ENCODE measurements around the gene GPR152. TPM values are rescaled to one million over a fixed set of nuclear protein-coding genes. Genes with fewer than 3 reads are reported as not detected.

Gene GPR152
- total RNA-seq, 1 experiment from 2014 or later: not detected

DNA sequence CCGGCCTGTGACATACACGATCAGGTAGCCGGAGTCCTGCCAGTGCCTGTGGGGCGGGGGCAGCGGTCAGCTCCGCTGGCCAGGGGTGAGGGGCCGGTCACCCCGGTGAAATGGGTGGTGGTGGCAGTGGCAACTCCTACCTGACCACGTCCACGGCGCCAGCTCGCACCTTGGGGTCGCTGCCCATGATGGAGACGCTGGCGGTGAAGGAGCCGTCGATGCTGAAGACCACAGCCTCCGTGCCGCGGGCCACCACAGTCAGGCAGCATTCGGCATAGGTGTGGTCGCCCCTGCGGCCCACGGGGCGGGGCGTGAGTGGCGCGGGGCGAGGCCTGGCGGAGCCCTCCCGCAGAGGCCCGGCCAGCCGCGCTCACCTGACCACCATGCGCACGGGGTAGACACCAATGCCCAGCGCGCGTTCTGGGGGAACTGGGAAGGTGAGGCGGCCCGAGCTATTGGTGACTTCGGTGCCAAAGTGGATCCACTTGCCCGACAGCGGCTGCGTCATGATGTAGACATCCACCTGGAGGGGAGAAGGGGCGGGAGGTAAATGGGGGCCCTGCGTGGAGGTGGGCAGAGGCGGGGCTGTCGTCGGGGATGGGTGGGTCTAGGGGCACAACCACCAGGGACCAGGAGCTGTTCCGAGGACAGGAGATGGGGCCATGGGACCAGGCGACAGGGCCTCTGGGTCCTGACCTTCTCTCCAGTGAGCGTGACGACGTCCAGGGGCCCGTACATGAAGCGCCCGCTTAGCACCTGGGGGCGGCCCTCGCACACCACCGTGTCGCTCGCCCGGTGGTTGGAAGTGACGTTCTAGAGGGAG is 41.2 kb upstream of the GPR152 start:
- Histone ChIP-seq H4K20me1 (ENCODE audit: insufficient read depth) (no peaks in the 10 kb centered on the region), H3K27me3 (ENCODE audit: insufficient read depth, low read length) (no peaks in the 10 kb centered on the region), H3K27ac (ENCODE audit: low read depth, low read length) (no peak overlapping the region; the same call in 1 of the 2 replicates), H3K9ac (ENCODE audit: low read length) (no peak overlapping the region), H3K4me2 (ENCODE audit: low read length) (no peak overlapping the region), H3K4me3 (replicated peaks in 1 of 2; ENCODE audit: low read depth in 1 of 2, low read length in 2 of 2) (no peak overlapping the region), H2AFZ (ENCODE audit: low read depth, low read length, poor library complexity, severe bottlenecking) (no peak overlapping the region), H3K79me2 (ENCODE audit: insufficient read depth, low read length) (no peaks in the 10 kb centered on the region), H3K4me1 (ENCODE audit: control insufficient read depth in 1 of 2, insufficient read depth in 2 of 2, low read length in 2 of 2) (no peaks in the 10 kb centered on the region), H3K36me3 (ENCODE audit: control insufficient read depth in 1 of 2, insufficient read depth in 2 of 2, low read length in 2 of 2) (peaks cover 0 to 5% of the 10 kb centered on the region in 2 experiments; a peak in 2 of 4 replicates), H3K9me2 (ENCODE audit: insufficient read depth) (no peaks in the 10 kb centered on the region), H3K9me3 (ENCODE audit: control insufficient read depth in 1 of 2, insufficient read depth in 1 of 2, low read depth in 1 of 2, low read length in 2 of 2) (no peaks in the 10 kb centered on the region)
- DNase-seq (ENCODE audit: low read depth, low spot score) (no peak), ATAC-seq (no peak)
- ChIA-PET POLR2A (no interaction called here), CTCF (no interaction called here), RAD21 (ENCODE audit: low non-redundant PET in 1 of 2, low total read pairs in 2 of 2, uncharacterized antibody in 2 of 2, unreplicated experiment in 2 of 2) (no interaction called here)
- TF ChIP-seq, protein P1, sequence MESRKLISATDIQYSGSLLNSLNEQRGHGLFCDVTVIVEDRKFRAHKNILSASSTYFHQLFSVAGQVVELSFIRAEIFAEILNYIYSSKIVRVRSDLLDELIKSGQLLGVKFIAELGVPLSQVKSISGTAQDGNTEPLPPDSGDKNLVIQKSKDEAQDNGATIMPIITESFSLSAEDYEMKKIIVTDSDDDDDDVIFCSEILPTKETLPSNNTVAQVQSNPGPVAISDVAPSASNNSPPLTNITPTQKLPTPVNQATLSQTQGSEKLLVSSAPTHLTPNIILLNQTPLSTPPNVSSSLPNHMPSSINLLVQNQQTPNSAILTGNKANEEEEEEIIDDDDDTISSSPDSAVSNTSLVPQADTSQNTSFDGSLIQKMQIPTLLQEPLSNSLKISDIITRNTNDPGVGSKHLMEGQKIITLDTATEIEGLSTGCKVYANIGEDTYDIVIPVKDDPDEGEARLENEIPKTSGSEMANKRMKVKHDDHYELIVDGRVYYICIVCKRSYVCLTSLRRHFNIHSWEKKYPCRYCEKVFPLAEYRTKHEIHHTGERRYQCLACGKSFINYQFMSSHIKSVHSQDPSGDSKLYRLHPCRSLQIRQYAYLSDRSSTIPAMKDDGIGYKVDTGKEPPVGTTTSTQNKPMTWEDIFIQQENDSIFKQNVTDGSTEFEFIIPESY (IDR thresholded peaks at IDR 0.05; ENCODE audit: extremely low read depth, insufficient replicate concordance, low read length): no peak
- TF ChIP-seq EZH2 (IDR thresholded peaks at IDR 0.05) (no peak), EGR1 (IDR thresholded peaks at IDR 0.05; ENCODE audit: low read depth) (no peak), TCF7L2 (IDR thresholded peaks at IDR 0.05; ENCODE audit: borderline replicate concordance, extremely low read depth, insufficient read depth, insufficient read length) (no peak), CEBPB (IDR thresholded peaks at IDR 0.05; ENCODE audit: low read depth) (no peak), JUND (IDR thresholded peaks at IDR 0.05) (no peak), ELF1 (IDR thresholded peaks at IDR 0.05; ENCODE audit: borderline replicate concordance, low read depth) (no peak), SRF (IDR thresholded peaks at IDR 0.05; ENCODE audit: low read depth) (no peak)
- TF ChIP-seq, protein P2, sequence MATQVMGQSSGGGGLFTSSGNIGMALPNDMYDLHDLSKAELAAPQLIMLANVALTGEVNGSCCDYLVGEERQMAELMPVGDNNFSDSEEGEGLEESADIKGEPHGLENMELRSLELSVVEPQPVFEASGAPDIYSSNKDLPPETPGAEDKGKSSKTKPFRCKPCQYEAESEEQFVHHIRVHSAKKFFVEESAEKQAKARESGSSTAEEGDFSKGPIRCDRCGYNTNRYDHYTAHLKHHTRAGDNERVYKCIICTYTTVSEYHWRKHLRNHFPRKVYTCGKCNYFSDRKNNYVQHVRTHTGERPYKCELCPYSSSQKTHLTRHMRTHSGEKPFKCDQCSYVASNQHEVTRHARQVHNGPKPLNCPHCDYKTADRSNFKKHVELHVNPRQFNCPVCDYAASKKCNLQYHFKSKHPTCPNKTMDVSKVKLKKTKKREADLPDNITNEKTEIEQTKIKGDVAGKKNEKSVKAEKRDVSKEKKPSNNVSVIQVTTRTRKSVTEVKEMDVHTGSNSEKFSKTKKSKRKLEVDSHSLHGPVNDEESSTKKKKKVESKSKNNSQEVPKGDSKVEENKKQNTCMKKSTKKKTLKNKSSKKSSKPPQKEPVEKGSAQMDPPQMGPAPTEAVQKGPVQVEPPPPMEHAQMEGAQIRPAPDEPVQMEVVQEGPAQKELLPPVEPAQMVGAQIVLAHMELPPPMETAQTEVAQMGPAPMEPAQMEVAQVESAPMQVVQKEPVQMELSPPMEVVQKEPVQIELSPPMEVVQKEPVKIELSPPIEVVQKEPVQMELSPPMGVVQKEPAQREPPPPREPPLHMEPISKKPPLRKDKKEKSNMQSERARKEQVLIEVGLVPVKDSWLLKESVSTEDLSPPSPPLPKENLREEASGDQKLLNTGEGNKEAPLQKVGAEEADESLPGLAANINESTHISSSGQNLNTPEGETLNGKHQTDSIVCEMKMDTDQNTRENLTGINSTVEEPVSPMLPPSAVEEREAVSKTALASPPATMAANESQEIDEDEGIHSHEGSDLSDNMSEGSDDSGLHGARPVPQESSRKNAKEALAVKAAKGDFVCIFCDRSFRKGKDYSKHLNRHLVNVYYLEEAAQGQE (IDR thresholded peaks at IDR 0.05; ENCODE audit: low read depth): no peak
- intact Hi-C loops (cut with micrococcal nuclease): no loop called here
- BruUV-seq (replicated peaks): no TSS peak

Data from HCT116 (cell line).